Ishikawa (cell line): ENCODE results near the gene RNF2.

Source experiments
- CEBPB ChIP-seq: IDR thresholded peaks from 2 replicates; pipeline ENCODE4 v1.6.1; 2012
- FOXM1 ChIP-seq: IDR thresholded peaks from 2 replicates; pipeline ENCODE4 v1.6.1; 2012; ENCODE audit warnings: low read depth, borderline replicate concordance
- RAD21 ChIP-seq: IDR thresholded peaks from 2 replicates; pipeline ENCODE4 v1.6.1; 2012; ENCODE audit warnings: low read depth
- TAF1 ChIP-seq: IDR thresholded peaks from 2 replicates; pipeline ENCODE4 v1.6.1; 2012; ENCODE audit warnings: low read depth, mild to moderate bottlenecking
- TEAD4 ChIP-seq: IDR thresholded peaks from 2 replicates; pipeline ENCODE4 v1.6.1; 2012
- ZBTB7A ChIP-seq: IDR thresholded peaks from 2 replicates; pipeline ENCODE4 v1.6.1; 2012; ENCODE audit warnings: low read depth
- TF ChIP-seq, protein P1 (sequence below): IDR thresholded peaks from 2 replicates; pipeline ENCODE4 v1.6.1; 2012

DNA sequence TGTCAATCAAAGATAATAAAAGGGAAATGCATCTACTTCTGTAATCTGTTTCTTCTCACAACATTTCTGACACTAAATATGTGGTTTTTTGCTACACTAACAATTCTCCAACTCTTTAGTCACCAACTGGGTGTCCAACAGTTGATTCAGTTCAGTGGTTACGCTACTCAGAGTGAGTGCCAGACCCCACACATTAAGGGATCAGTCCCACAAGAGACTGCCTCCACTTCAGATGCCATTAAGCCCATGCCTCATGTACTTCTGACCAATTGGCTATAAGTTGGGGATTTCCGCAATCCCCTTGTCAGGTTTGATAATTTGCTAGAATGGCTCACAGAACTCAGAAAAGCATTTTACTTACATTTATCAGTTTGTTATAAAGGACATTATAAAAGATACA, 28.4 kb downstream of the RNF2 start:
- TF ChIP-seq RAD21 (no peak), ZBTB7A (no peak), FOXM1 (no peak), TEAD4 (no peak), TAF1 (no peak), CEBPB (no peak)
- TF ChIP-seq, protein P1, sequence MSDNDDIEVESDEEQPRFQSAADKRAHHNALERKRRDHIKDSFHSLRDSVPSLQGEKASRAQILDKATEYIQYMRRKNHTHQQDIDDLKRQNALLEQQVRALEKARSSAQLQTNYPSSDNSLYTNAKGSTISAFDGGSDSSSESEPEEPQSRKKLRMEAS: no peak
